OCI-LY1 (cell line): ENCODE data around the gene EIF3L.

Experiments
- H2AFZ ChIP-seq: fragments of 200-600 bp; sonication (generic), shearing (Covaris generic); 2 replicates; pipeline ENCODE4 v1.6.0; 2014; ENCODE audit warnings: antibody characterized with exemption, mild to moderate bottlenecking, low read length
- H3F3A ChIP-seq: fragments of 200-600 bp; sonication (generic), shearing (Covaris generic); 2 replicates; pipeline ENCODE4 v1.6.0; 2014; ENCODE audit warnings: mild to moderate bottlenecking, antibody characterized with exemption, low read length, moderate library complexity; ENCODE audit not compliant: insufficient read depth
- H3K27ac ChIP-seq: fragments of 200-600 bp; sonication (generic); 2 replicates; pipeline ENCODE4 v1.5.1; 2014; ENCODE audit warnings: low read length, mixed run types, mild to moderate bottlenecking, low read depth; ENCODE audit not compliant: poor library complexity, severe bottlenecking
- H3K27me3 ChIP-seq: fragments of 200-600 bp; sonication (generic); 2 replicates; pipeline ENCODE4 v1.6.0; 2014; ENCODE audit warnings: antibody characterized with exemption, mild to moderate bottlenecking, low read length, moderate library complexity; ENCODE audit not compliant: insufficient read depth
- H3K36me3 ChIP-seq: fragments of 200-600 bp; sonication (generic); 2 replicates; pipeline ENCODE4 v1.6.1; 2014; ENCODE audit warnings: mild to moderate bottlenecking, antibody characterized with exemption, low read length, moderate library complexity, mixed read lengths; ENCODE audit not compliant: insufficient read depth
- H3K4me1 ChIP-seq: fragments of 200-600 bp; sonication (generic); 2 replicates; pipeline ENCODE4 v1.5.1; 2014; ENCODE audit warnings: mild to moderate bottlenecking, low read length, moderate library complexity; ENCODE audit not compliant: insufficient read depth, severe bottlenecking
- H3K4me2 ChIP-seq: fragments of 200-600 bp; sonication (generic), shearing (Covaris generic); 2 replicates; pipeline ENCODE4 v1.6.1; 2014; ENCODE audit warnings: low read length
- H3K4me3 ChIP-seq: fragments of 200-600 bp; sonication (generic); 2 replicates; pipeline ENCODE4 v1.5.1; 2014; ENCODE audit warnings: low read length, low read depth, mild to moderate bottlenecking, mixed read lengths; ENCODE audit not compliant: poor library complexity, severe bottlenecking
- H3K79me2 ChIP-seq: fragments of 200-600 bp; shearing (Covaris generic); 2 replicates; pipeline ENCODE4 v1.6.1; 2016; ENCODE audit warnings: mixed run types, low read length, mixed read lengths; ENCODE audit not compliant: insufficient read depth
- H3K9ac ChIP-seq: fragments of 200-600 bp; sonication (generic), shearing (Covaris generic); 2 replicates; pipeline ENCODE4 v1.6.1; 2014; ENCODE audit warnings: mild to moderate bottlenecking, low read length, mixed read lengths
- H3K9me2 ChIP-seq: fragments of 200-600 bp; sonication (generic), shearing (Covaris generic); 2 replicates; pipeline ENCODE4 v1.6.1; 2014; ENCODE audit warnings: low read depth, mild to moderate bottlenecking, low read length, mixed read lengths
- H3K9me3 ChIP-seq: fragments of 200-600 bp; shearing (Covaris generic); 2 replicates; pipeline ENCODE4 v1.6.1; 2014; ENCODE audit warnings: low read length, mixed read lengths
- H4K20me1 ChIP-seq: fragments of 200-600 bp; sonication (generic), shearing (Covaris generic); 2 replicates; pipeline ENCODE4 v1.6.0; 2016; ENCODE audit warnings: mild to moderate bottlenecking, low read length; ENCODE audit not compliant: insufficient read depth
- EZH2 ChIP-seq: fragments of 200-600 bp; sonication (generic), shearing (Covaris generic); IDR thresholded peaks from 2 replicates; pipeline ENCODE4 v1.8.0; 2017; ENCODE audit warnings: borderline replicate concordance, mixed run types, mild to moderate bottlenecking, antibody characterized with exemption, low read length, moderate library complexity, mixed read lengths
- TF ChIP-seq, protein P1 (sequence below): fragments of 200-600 bp; sonication (generic), shearing (Covaris generic); IDR thresholded peaks from 2 replicates; pipeline ENCODE4 v1.5.1; 2017; ENCODE audit warnings: mild to moderate bottlenecking, antibody characterized with exemption, low read length, moderate library complexity, mixed read lengths

Gene EIF3L

DNA sequence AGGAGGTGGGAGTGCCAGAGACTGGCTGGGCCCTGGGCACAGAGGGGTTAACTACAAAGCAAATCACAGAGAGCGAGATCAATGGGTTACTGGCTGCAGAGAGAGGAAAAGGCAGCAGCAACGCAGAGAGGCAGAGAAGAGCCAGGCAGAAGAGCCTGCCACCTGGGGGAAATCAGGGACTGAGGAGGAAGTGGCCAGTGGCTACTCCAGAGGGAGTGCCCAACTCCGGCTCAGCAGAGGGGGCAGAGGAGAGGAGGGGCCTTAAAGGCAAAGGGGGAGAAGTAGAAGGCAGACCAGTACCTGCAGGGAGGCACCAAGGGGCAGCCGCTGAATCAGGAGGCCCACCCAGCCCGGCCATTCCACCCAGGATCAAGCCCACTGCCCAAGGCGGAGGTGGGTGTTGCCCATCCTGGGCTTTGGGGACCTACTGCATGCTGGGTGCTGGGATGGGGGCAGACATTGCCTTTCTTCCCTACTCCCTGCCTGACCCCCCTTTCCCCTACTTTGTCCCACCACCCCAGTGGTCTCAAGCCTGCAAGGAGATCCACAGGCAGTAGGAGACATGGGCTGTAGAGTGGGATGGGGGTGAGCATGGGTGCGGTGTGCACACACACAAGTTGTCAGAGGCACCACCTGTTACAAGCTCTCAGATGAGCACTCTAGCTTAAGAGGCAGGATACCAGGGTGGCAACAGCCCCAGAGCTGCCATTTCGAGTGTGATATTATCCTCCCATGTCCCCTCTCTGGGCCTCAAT is 27.0 kb upstream of the EIF3L start:
- no peak for TF ChIP-seq EZH2
- TF ChIP-seq, protein P1, sequence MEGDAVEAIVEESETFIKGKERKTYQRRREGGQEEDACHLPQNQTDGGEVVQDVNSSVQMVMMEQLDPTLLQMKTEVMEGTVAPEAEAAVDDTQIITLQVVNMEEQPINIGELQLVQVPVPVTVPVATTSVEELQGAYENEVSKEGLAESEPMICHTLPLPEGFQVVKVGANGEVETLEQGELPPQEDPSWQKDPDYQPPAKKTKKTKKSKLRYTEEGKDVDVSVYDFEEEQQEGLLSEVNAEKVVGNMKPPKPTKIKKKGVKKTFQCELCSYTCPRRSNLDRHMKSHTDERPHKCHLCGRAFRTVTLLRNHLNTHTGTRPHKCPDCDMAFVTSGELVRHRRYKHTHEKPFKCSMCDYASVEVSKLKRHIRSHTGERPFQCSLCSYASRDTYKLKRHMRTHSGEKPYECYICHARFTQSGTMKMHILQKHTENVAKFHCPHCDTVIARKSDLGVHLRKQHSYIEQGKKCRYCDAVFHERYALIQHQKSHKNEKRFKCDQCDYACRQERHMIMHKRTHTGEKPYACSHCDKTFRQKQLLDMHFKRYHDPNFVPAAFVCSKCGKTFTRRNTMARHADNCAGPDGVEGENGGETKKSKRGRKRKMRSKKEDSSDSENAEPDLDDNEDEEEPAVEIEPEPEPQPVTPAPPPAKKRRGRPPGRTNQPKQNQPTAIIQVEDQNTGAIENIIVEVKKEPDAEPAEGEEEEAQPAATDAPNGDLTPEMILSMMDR, result no peak
- Histone ChIP-seq H3K4me2 (no peak overlapping the region), H3F3A (no peaks in the 10 kb centered on the region), H2AFZ (no peak overlapping the region), H3K27me3 (no peaks in the 10 kb centered on the region; the same call in 1 of the 2 replicates), H3K4me3 (no peak overlapping the region), H4K20me1 (no peaks in the 10 kb centered on the region), H3K36me3 (0 out of 2 replicates have a peak, but pooled peaks cover 1% of the 10 kb centered on the region), H3K9me3 (no peaks in the 10 kb centered on the region), H3K79me2 (no peaks in the 10 kb centered on the region), H3K27ac (no peak overlapping the region), H3K9ac (no peak overlapping the region), H3K9me2 (no peaks in the 10 kb centered on the region), H3K4me1 (peaks cover 21% of the 10 kb centered on the region)

DNA sequence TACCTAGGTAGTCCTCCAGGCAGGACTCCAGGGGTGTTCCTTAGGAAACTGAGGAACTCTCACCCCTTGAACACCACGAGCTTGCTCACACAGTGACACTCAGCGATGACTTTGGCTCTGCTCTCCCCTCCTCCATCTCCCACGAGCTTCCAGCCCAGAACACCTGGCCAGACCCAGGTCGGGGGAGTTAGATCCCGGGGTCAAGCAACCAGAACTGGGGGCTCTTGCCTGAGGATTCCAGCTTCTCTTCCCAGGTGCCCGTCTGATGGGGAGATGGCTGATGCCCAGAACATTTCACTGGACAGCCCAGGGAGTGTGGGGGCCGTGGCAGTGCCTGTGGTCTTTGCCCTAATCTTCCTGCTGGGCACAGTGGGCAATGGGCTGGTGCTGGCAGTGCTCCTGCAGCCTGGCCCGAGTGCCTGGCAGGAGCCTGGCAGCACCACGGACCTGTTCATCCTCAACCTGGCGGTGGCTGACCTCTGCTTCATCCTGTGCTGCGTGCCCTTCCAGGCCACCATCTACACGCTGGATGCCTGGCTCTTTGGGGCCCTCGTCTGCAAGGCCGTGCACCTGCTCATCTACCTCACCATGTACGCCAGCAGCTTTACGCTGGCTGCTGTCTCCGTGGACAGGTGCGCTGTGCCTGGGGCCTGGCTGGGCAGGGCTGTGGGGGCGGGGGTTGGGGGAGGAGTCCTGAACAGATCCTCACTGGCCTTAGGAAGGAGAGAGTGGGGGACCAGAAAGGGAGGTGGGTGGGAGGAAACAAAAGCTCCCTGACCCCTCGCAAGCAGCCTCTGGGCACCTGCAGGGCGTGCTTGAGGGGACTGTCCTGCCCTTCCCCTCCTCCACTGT is 25.9 kb upstream of the EIF3L start, which contains the start of gene GALR3:
Gene GALR3 (plus strand): TSS at position 249 of the 852 bp plus-strand sequence. CDS start 25 bp downstream, at position 274.
- Histone ChIP-seq H3K79me2 (no peaks in the 10 kb centered on the region), H3K36me3 (no peaks in the 10 kb centered on the region), H3K27ac (no peak within 1 kb of the TSS), H4K20me1 (no peaks in the 10 kb centered on the region), H3K4me2 (no peak within 1 kb of the TSS; the same call in 1 of the 2 replicates), H3K4me1 (peaks cover 11% of the 10 kb centered on the region), H3F3A (no peaks in the 10 kb centered on the region), H2AFZ (no peak within 1 kb of the TSS), H3K9me2 (no peaks in the 10 kb centered on the region), H3K27me3 (no peaks in the 10 kb centered on the region; the same call in 1 of the 2 replicates), H3K9me3 (no peaks in the 10 kb centered on the region), H3K4me3 (no peak within 1 kb of the TSS), H3K9ac (no peak within 1 kb of the TSS)
- TF ChIP-seq EZH2, result no peak
- TF ChIP-seq, protein P1, result no peak

DNA sequence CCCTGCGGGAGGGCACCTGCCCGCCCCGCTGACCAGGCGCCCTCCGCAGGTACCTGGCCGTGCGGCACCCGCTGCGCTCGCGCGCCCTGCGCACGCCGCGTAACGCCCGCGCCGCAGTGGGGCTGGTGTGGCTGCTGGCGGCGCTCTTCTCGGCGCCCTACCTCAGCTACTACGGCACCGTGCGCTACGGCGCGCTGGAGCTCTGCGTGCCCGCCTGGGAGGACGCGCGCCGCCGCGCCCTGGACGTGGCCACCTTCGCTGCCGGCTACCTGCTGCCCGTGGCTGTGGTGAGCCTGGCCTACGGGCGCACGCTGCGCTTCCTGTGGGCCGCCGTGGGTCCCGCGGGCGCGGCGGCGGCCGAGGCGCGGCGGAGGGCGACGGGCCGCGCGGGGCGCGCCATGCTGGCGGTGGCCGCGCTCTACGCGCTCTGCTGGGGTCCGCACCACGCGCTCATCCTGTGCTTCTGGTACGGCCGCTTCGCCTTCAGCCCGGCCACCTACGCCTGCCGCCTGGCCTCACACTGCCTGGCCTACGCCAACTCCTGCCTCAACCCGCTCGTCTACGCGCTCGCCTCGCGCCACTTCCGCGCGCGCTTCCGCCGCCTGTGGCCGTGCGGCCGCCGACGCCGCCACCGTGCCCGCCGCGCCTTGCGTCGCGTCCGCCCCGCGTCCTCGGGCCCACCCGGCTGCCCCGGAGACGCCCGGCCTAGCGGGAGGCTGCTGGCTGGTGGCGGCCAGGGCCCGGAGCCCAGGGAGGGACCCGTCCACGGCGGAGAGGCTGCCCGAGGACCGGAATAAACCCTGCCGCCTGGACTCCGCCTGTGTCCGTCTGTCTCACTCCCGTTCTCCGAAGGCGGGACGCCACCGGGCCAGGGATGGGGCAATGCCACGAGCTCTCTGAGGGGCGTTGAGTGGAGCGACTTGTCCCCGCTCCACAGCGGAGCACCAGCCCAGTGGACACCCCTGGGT is 24.3 kb upstream of the EIF3L start:
- Histone ChIP-seq H3K27ac (no peak overlapping the region), H3K36me3 (peaks cover 10% of the 10 kb centered on the region), H3K4me3 (no peak overlapping the region), H3K4me1 (no peaks in the 10 kb centered on the region), H2AFZ (no peak overlapping the region), H4K20me1 (no peaks in the 10 kb centered on the region), H3K79me2 (no peaks in the 10 kb centered on the region), H3K4me2 (peak overlapping the region; percentile 32; the same call in 1 of the 2 replicates), H3F3A (no peaks in the 10 kb centered on the region), H3K9ac (no peak overlapping the region), H3K27me3 (no peaks in the 10 kb centered on the region; the same call in 1 of the 2 replicates), H3K9me3 (no peaks in the 10 kb centered on the region), H3K9me2 (no peaks in the 10 kb centered on the region)
- TF ChIP-seq EZH2, result no peak
- TF ChIP-seq, protein P1, result no peak
